D721Med (cell line): ENCODE measurements around the gene OMA1.

Experiments
- DNase-seq: peaks from one replicate; pipeline ENCODE4 v3.0.0; 2011; ENCODE audit warnings: low spot score; ENCODE audit not compliant: insufficient read length
- FAIRE-seq: peaks from 2 replicates; lab custom pipeline; 2011; peaks lifted over from hg19 to GRCh38; lab: Jason Lieb, UNC
- CTCF ChIP-seq: IDR thresholded peaks from 2 replicates; pipeline ENCODE4 v1.5.1; 2012; ENCODE audit warnings: mild to moderate bottlenecking, control low read depth; ENCODE audit not compliant: insufficient read depth; ENCODE audit errors: missing control alignments

The OMA1 gene

GRCh38 chr1:58460469-58460868 lies 86.1 kb downstream of the OMA1 start:
- FAIRE-seq (no peak), DNase-seq (no peak)
- no peak for TF ChIP-seq CTCF

- TF ChIP-seq CTCF = no peak
- DNase-seq (no peak), FAIRE-seq (no peak)
Observed at GRCh38 chr1:58459911-58460310, 86.6 kb downstream of the OMA1 start.

GRCh38 chr1:58457023-58457635 lies 89.4 kb downstream of the OMA1 start:
- DNase-seq = no peak
- FAIRE-seq = no peak
- TF ChIP-seq CTCF = no peak

- TF ChIP-seq CTCF = no peak
- FAIRE-seq (no peak), DNase-seq (no peak)
Observed at GRCh38 chr1:58456470-58456869, 90.1 kb downstream of the OMA1 start.

GRCh38 chr1:58454807-58455206 lies 91.7 kb downstream of the OMA1 start:
- TF ChIP-seq CTCF = no peak
- FAIRE-seq = no peak
- no peak for DNase-seq

GRCh38 chr1:58454385-58454784 lies 92.1 kb downstream of the OMA1 start:
- no peak for TF ChIP-seq CTCF
- FAIRE-seq (no peak), DNase-seq (no peak)

- FAIRE-seq (no peak), DNase-seq (no peak)
- no peak for TF ChIP-seq CTCF
Observed at GRCh38 chr1:58451560-58452191, 94.8 kb downstream of the OMA1 start.
